HG03066 (cell line): ENCODE results near the gene CRACDL.

Experiments used
- ATAC-seq: cut with Tn5 transposase; IDR thresholded peaks from one replicate; pipeline ENCODE4 v1.9.1; 2021; ENCODE audit warnings: low read depth; ENCODE audit not compliant: unreplicated experiment

The CRACDL gene

GRCh38 chr2:98867539-98868309 lies 68.3 kb downstream of the CRACDL start:
- ATAC-seq = no peak

GRCh38 chr2:98866033-98866432 lies 70.0 kb downstream of the CRACDL start:
- ATAC-seq = no peak

- no peak for ATAC-seq
These were observed 74.4 kb downstream of the CRACDL start for GRCh38 chr2:98861601-98862000.

- ATAC-seq = no peak
These were observed 76.7 kb downstream of the CRACDL start for GRCh38 chr2:98859323-98859722.

DNA sequence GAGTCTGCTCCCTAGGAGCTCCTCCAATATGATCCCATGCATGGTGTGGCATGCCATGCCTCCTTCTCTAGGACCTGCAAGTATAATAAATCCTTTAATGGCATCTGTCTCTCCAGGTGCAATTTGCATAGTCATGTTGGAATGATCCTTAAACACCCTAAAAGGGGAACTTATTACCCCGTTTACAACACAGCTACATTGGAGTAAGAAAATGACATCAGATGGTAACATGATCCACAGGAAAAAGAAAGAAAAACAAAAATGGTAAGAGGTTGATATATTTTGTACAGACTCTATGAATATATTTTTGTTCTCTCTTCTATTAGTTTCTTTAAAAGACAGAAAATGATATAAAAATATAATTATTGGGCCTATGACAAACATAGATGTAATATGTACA lies 79.0 kb downstream of the CRACDL start:
- no peak for ATAC-seq

GRCh38 chr2:98854682-98855081 lies 81.3 kb downstream of the CRACDL start:
- no peak for ATAC-seq

GRCh38 chr2:98852932-98853331 lies 83.1 kb downstream of the CRACDL start:
- no peak for ATAC-seq

DNA sequence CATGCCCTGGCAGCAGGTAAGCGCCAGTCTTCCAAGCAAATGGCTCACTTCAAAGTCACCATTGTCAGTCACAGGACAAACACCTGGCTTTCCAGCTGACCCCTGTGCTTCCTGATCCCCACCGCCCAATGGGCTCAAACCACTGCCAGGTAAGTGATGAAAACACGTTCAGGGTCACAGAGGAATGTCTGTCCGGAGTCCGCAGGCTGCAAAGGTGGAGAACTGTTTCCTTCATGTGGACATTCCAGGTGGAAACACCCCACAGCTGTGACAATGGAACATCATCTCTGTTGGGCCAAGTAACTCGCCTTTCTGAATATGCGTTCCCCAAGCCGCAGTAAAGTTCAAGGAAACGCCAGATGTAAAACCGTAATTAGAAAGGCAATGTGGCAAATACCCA lies 86.0 kb downstream of the CRACDL start:
- no peak for ATAC-seq

DNA sequence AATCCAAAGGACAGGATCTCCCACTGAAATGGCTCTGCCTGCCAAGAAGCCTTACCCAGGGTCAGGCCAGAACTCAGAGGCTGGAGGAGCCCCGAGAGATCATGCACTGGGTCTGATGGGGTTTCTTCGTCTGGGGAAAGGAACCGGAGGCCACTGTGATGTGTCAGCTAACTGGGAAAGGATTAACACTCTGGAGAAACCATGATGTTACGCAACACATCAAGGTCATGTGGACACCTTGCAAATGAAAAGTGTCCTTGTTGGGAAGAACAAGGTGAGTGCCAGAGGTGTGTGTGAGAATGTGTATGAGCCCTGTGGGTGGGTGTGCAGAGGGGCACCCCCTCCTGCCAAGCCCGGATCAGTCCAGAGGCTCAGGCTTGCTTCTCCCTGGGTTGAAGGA lies 86.9 kb downstream of the CRACDL start:
- ATAC-seq = no peak

GRCh38 chr2:98847853-98848252 lies 88.2 kb downstream of the CRACDL start:
- ATAC-seq = no peak

GRCh38 chr2:98846041-98846440 lies 90.0 kb downstream of the CRACDL start:
- no peak for ATAC-seq

DNA sequence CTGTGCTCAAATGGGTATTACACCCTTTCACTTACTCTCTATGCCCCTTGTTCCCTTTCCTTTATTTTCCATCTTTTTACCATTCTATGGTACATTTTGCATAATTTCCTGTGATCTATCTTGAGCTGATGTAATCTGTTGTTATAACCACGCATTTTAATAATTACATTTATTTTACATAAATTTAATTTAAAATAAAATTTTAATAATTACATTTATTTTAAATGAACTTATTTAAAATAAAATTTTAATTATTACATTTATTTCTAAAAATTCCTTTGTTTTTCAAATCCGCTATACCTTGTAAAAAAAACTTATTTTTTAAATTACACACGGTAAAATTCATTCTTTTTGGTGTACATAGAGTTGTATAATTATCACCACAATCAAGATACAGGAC lies 93.9 kb downstream of the CRACDL start:
- no peak for ATAC-seq

- ATAC-seq = no peak
These were observed 96.7 kb downstream of the CRACDL start for GRCh38 chr2:98839292-98839691.

GRCh38 chr2:98835831-98836385 lies 100.1 kb downstream of the CRACDL start:
- ATAC-seq = no peak

GRCh38 chr2:98833917-98834263 lies 102.1 kb downstream of the CRACDL start:
- ATAC-seq = no peak

- no peak for ATAC-seq
These were observed 102.7 kb downstream of the CRACDL start for GRCh38 chr2:98833172-98833916.

DNA sequence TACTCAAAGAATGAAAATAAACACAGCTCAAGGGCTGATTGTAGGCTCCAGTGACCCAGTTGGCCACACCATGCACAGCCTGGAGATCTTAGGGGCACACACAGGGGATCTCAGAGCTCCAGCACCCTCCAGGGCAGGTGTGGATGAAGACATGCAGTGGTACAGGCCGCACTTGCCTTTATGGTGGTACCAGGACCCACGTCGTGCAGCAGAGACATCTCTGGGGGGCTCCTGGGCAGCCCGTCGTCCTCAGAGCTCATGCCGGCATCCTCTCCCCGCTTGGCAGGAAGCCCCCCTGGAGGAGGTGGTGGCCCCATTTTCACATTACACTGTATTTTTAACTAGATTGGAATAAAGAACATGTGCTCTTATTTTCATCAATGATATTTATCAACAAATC lies 103.9 kb downstream of the CRACDL start:
- ATAC-seq = no peak

GRCh38 chr2:98830571-98831145 lies 105.4 kb downstream of the CRACDL start:
- ATAC-seq = no peak

GRCh38 chr2:98829581-98830270 lies 106.3 kb downstream of the CRACDL start:
- ATAC-seq = no peak

- no peak for ATAC-seq
These were observed 107.1 kb downstream of the CRACDL start for GRCh38 chr2:98828793-98829371.

GRCh38 chr2:98828369-98828744 lies 107.7 kb downstream of the CRACDL start:
- ATAC-seq = no peak
